ENCODE measurements around the gene ADAMTS7. TPM values are rescaled to one million over a fixed set of nuclear protein-coding genes. Genes with fewer than 3 reads are reported as not detected.
"Not testable (repeated sequence)": the region's sequence is repeated elsewhere in the genome, so short reads cannot be mapped to it uniquely, and the experiment has no call there.

ADAMTS7 gene
- total RNA-seq, 1 experiment from 2014 or later: 35.2 TPM

GRCh38 chr15:78727561-78727960 is 83.7 kb downstream of the ADAMTS7 start:
- no peak for DNase-seq (ENCODE audit: low read depth)

- DNase-seq (ENCODE audit: low read depth): no peak
Observed at GRCh38 chr15:78726870-78727551, 84.3 kb downstream of the ADAMTS7 start.

DNA sequence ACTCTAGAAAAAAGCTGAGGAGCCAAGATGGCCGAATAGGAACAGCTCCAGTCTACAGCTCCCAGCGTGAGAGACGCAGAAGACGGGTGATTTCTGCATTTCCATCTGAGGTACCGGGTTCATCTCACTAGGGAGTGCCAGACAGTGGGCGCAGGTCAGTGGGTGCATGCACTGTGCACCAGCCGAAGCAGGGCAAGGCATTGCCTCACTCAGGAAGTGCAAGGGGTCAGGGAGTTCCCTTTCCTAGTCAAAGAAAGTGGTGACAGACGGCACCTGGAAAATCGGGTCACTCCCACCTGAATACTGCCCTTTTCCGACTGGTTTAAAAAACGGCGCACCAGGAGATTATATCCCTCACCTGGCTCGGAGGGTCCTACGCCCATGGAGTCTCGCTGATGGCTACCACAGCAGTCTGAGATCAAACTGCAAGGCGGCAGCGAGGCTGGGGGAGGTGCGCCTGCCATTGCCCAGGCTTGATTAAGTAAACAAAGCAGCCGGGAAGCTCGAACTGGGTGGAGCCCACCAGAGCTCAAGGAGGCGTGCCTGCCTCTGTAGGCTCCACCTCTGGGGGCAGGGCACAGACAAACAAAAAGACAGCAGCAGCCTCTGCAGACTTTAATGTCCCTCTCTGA is 91.3 kb downstream of the ADAMTS7 start:
- not testable (repeated sequence) for DNase-seq (ENCODE audit: low read depth)

GRCh38 chr15:78718837-78719236 is 92.4 kb downstream of the ADAMTS7 start:
- no peak for DNase-seq (ENCODE audit: low read depth)

- DNase-seq (ENCODE audit: low read depth): no peak
Observed at GRCh38 chr15:78717956-78718656, 93.2 kb downstream of the ADAMTS7 start.

- peak; percentile 34 for DNase-seq (ENCODE audit: low read depth)
Observed at GRCh38 chr15:78716651-78717050, 94.6 kb downstream of the ADAMTS7 start.

- peak; percentile 96 for DNase-seq (ENCODE audit: low read depth)
Observed at GRCh38 chr15:78715930-78716329, 95.3 kb downstream of the ADAMTS7 start.

DNA sequence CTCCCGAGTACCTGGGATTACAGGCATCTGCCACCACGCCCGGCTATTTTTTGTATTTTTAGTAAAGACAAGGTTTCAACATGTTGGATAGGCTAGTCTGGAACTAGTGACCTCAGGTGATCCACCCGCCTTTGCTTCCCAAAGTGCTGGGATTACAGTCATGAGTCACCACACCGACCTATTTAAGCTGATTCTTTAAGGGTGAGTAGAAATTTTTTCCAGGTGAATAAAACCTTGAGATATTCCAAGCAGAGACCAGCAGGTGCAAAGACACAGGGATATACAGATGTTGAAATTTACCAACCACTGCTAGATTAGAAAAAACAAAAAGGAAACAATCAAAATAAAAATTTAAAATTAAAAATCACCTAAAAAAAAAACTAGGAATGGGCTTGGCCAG is 95.8 kb downstream of the ADAMTS7 start:
- DNase-seq (ENCODE audit: low read depth): peak; percentile 24

DNA sequence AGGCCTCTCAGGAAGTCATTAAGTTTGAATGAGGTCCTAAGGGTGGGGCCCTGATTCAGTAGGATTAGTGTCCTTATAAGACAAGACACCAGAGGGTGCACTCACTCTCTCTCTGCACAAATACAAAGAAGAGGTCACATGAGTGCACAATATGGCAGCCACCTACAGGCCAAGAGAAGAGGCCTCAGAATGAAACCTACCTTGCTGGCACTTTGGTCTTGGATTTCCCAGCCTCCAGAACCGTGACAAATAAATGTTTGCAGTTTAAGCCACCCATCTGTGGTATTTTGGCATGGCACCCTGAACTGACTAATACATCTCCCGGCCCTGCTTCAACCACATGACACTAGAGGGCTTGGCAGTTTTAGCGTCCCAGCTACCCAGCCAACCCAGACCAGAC is 96.4 kb downstream of the ADAMTS7 start:
- DNase-seq (ENCODE audit: low read depth): peak; percentile 30

GRCh38 chr15:78712797-78713515 is 98.3 kb downstream of the ADAMTS7 start:
- DNase-seq (ENCODE audit: low read depth): no peak

- no peak for DNase-seq (ENCODE audit: low read depth)
Observed at GRCh38 chr15:78711638-78712037, 99.6 kb downstream of the ADAMTS7 start.

GRCh38 chr15:78709263-78709882 is 101.9 kb downstream of the ADAMTS7 start:
- peak; percentile 36 for DNase-seq (ENCODE audit: low read depth)

Other genes with a start within 250 kb of the ADAMTS7 start
- gene CHRNA5, start 245.9 kb downstream of the ADAMTS7 start, total RNA-seq (2014; rRNA removed): 5.5 and 9.6 TPM in 2 replicates
- gene CHRNA3, start 190.5 kb downstream of the ADAMTS7 start, total RNA-seq (2014; rRNA removed): not detected in 2 replicates
- not detected in 2 replicates for gene CHRNB4, start 170.3 kb downstream of the ADAMTS7 start, total RNA-seq (2014; rRNA removed)
- gene MORF4L1, start 61.4 kb upstream of the ADAMTS7 start, total RNA-seq (2014; rRNA removed): 283 and 429 TPM in 2 replicates
- gene CTSH, start 133.6 kb upstream of the ADAMTS7 start, total RNA-seq (2014; rRNA removed): 33.6 and 43.9 TPM in 2 replicates

All from LHCN-M2 (cell line).